Activated naive CD8-positive, alpha-beta T cell treated with anti-CD3 and anti-CD28 coated beads, Interleukin-2, amount 50 U/mL, for 24 hours (primary cell): ENCODE results near the gene ITGA7.

Experiments
- ATAC-seq: fragments of 150-1000 bp; cut with Tn5 transposase; one replicate; pipeline ENCODE4 v1.10.0; 2021
- DNase-seq: peaks from one replicate; pipeline ENCODE4 v3.0.0; 2021
- H3K27ac Mint-ChIP-seq: one replicate; pipeline ENCODE4 v1.8.0; 2021; ENCODE audit warnings: mild to moderate bottlenecking, mixed read lengths
- H3K27me3 Mint-ChIP-seq: one replicate; pipeline ENCODE4 v1.8.0; 2021; ENCODE audit warnings: mixed read lengths
- H3K36me3 Mint-ChIP-seq: one replicate; pipeline ENCODE4 v1.8.0; 2021; ENCODE audit warnings: low read depth, mixed read lengths
- H3K4me1 Mint-ChIP-seq: one replicate; pipeline ENCODE4 v1.8.0; 2021; ENCODE audit warnings: mixed read lengths
- H3K4me3 Mint-ChIP-seq: one replicate; pipeline ENCODE4 v1.8.0; 2021; ENCODE audit warnings: mild to moderate bottlenecking, moderate library complexity, mixed read lengths
- H3K9me3 Mint-ChIP-seq: one replicate; pipeline ENCODE4 v1.8.0; 2021; ENCODE audit warnings: mixed read lengths

ITGA7 gene

GRCh38 chr12:55707841-55708694 is at the start of gene ITGA7:
ITGA7 (minus strand) TSS chr12:55707904; CDS start chr12:55707682, 222 bp downstream.
- H3K4me1 Mint-ChIP-seq: peaks cover 18% of the 10 kb centered on the region
- H3K9me3 Mint-ChIP-seq: no peaks in the 10 kb centered on the region
- ATAC-seq (peak; percentile 38), DNase-seq (peak; percentile 64)
- H3K27ac Mint-ChIP-seq: no peak within 1 kb of the TSS
- no peaks in the 10 kb centered on the region for H3K36me3 Mint-ChIP-seq
- H3K27me3 Mint-ChIP-seq: peaks cover 28% of the 10 kb centered on the region
- peak within 1 kb of the TSS; percentile 73 for H3K4me3 Mint-ChIP-seq

GRCh38 chr12:55755246-55755645 is 47.5 kb upstream of the ITGA7 start:
- H3K4me1 Mint-ChIP-seq: peaks cover 10% of the 10 kb centered on the region
- no peaks in the 10 kb centered on the region for H3K27me3 Mint-ChIP-seq
- DNase-seq (no peak), ATAC-seq (no peak)
- H3K27ac Mint-ChIP-seq: peak overlapping the region; percentile 28
- no peaks in the 10 kb centered on the region for H3K9me3 Mint-ChIP-seq
- H3K36me3 Mint-ChIP-seq: peaks cover 52% of the 10 kb centered on the region
- H3K4me3 Mint-ChIP-seq: no peak overlapping the region

GRCh38 chr12:55748230-55748993 is 40.7 kb upstream of the ITGA7 start:
- Mint-ChIP-seq H3K36me3 (peaks cover 21% of the 10 kb centered on the region), H3K4me3 (no peak overlapping the region), H3K4me1 (peaks cover 29% of the 10 kb centered on the region), H3K27ac (no peak overlapping the region), H3K9me3 (no peaks in the 10 kb centered on the region), H3K27me3 (no peaks in the 10 kb centered on the region)
- DNase-seq (no peak), ATAC-seq (no peak)

GRCh38 chr12:55746913-55747231 is 39.2 kb upstream of the ITGA7 start:
- no peak for ATAC-seq
- H3K27me3 Mint-ChIP-seq: no peaks in the 10 kb centered on the region
- no peak for DNase-seq
- H3K27ac Mint-ChIP-seq: no peak overlapping the region
- no peaks in the 10 kb centered on the region for H3K9me3 Mint-ChIP-seq
- H3K4me3 Mint-ChIP-seq: no peak overlapping the region
- peaks cover 39% of the 10 kb centered on the region for H3K4me1 Mint-ChIP-seq
- H3K36me3 Mint-ChIP-seq: peaks cover 11% of the 10 kb centered on the region

GRCh38 chr12:55746174-55746912 is 38.6 kb upstream of the ITGA7 start:
- no peak overlapping the region for H3K4me3 Mint-ChIP-seq
- DNase-seq (no peak), ATAC-seq (no peak)
- H3K36me3 Mint-ChIP-seq: peaks cover 10% of the 10 kb centered on the region
- H3K27me3 Mint-ChIP-seq: no peaks in the 10 kb centered on the region
- no peaks in the 10 kb centered on the region for H3K9me3 Mint-ChIP-seq
- peak overlapping the region; percentile 24 for H3K27ac Mint-ChIP-seq
- peaks cover 41% of the 10 kb centered on the region for H3K4me1 Mint-ChIP-seq

GRCh38 chr12:55745361-55746173 is 37.9 kb upstream of the ITGA7 start:
- H3K4me3 Mint-ChIP-seq: peak overlapping the region; percentile 86
- no peaks in the 10 kb centered on the region for H3K9me3 Mint-ChIP-seq
- ATAC-seq: no peak
- no peak for DNase-seq
- peaks cover 7% of the 10 kb centered on the region for H3K36me3 Mint-ChIP-seq
- no peaks in the 10 kb centered on the region for H3K27me3 Mint-ChIP-seq
- peaks cover 41% of the 10 kb centered on the region for H3K4me1 Mint-ChIP-seq
- H3K27ac Mint-ChIP-seq: peak overlapping the region; percentile 24

GRCh38 chr12:55744340-55745030 is 36.8 kb upstream of the ITGA7 start:
- peaks cover 4% of the 10 kb centered on the region for H3K36me3 Mint-ChIP-seq
- ATAC-seq (no peak), DNase-seq (no peak)
- H3K9me3 Mint-ChIP-seq: no peaks in the 10 kb centered on the region
- H3K4me3 Mint-ChIP-seq: peak overlapping the region; percentile 86
- H3K27me3 Mint-ChIP-seq: no peaks in the 10 kb centered on the region
- H3K4me1 Mint-ChIP-seq: peaks cover 39% of the 10 kb centered on the region
- H3K27ac Mint-ChIP-seq: peak overlapping the region; percentile 23

- Mint-ChIP-seq H3K9me3 (no peaks in the 10 kb centered on the region), H3K4me3 (peak overlapping the region; percentile 86), H3K27me3 (no peaks in the 10 kb centered on the region), H3K27ac (peak overlapping the region; percentile 23), H3K4me1 (peaks cover 39% of the 10 kb centered on the region), H3K36me3 (no peaks in the 10 kb centered on the region)
- DNase-seq (peak; percentile 43), ATAC-seq (peak; percentile 60)
Measured at GRCh38 chr12:55743406-55744339, 36.0 kb upstream of the ITGA7 start.

- H3K4me1 Mint-ChIP-seq: peaks cover 44% of the 10 kb centered on the region
- DNase-seq (peak; percentile 76), ATAC-seq (peak; percentile 71)
Measured at GRCh38 chr12:55742719-55743405, 35.2 kb upstream of the ITGA7 start, which contains the start of gene GDF11. GDF11 (plus strand) TSS chr12:55743122; CDS start chr12:55743317, 195 bp downstream.

GRCh38 chr12:55741931-55742680 is 34.4 kb upstream of the ITGA7 start:
- Mint-ChIP-seq H3K36me3 (no peaks in the 10 kb centered on the region), H3K27ac (peak overlapping the region; percentile 35), H3K4me3 (peak overlapping the region; percentile 72), H3K4me1 (peaks cover 52% of the 10 kb centered on the region), H3K9me3 (no peaks in the 10 kb centered on the region), H3K27me3 (no peaks in the 10 kb centered on the region)
- DNase-seq: no peak
- no peak for ATAC-seq

More at GRCh38 chr12:55742719-55743405, 35.2 kb upstream of the ITGA7 start, which contains the start of gene GDF11:
- peak within 1 kb of the TSS; percentile 86 for H3K4me3 Mint-ChIP-seq
- peak within 1 kb of the TSS; percentile 35 for H3K27ac Mint-ChIP-seq
- no peaks in the 10 kb centered on the region for H3K27me3 Mint-ChIP-seq
- H3K9me3 Mint-ChIP-seq: no peaks in the 10 kb centered on the region
- H3K36me3 Mint-ChIP-seq: no peaks in the 10 kb centered on the region

GRCh38 chr12:55739025-55739378 is 31.3 kb upstream of the ITGA7 start:
- Mint-ChIP-seq H3K4me3 (peak overlapping the region; percentile 78), H3K27ac (peak overlapping the region; percentile 86), H3K27me3 (no peaks in the 10 kb centered on the region), H3K9me3 (no peaks in the 10 kb centered on the region), H3K4me1 (peaks cover 31% of the 10 kb centered on the region), H3K36me3 (no peaks in the 10 kb centered on the region)
- DNase-seq: no peak
- ATAC-seq: no peak
